ENCODE results near the gene CAND1. TPM values are rescaled to one million over a fixed set of nuclear protein-coding genes. Genes with fewer than 3 reads are reported as not detected.
"Not testable (repeated sequence)": the region's sequence is repeated elsewhere in the genome, so short reads cannot be mapped to it uniquely, and the experiment has no call there.

CAND1 gene
- total RNA-seq, 2 experiments from 2014 or later: 145 to 152 TPM

DNA sequence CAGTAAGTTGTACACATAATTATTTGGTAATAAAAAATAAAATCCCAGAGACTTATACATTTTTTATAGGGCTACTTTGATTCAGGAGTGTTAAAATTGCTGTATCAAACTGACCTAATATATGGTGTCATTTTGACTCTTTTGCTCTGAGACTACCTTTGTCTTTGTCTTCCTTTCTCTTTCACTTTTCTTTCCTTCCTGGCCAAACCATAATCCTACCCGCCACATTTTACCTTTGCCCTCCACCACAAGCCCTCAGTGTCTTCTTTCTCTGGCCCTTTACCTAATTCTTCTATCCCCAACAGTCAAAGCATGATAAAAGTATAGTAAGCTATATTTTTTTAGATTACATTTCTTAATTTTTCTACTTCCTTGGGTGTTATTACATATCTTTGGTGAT, 62.0 kb downstream of the CAND1 start:
- POLR2A ChIA-PET: interaction anchor here (0.6 kb wide), 1 partner anchor 317 kb away, joined by 3 read pairs; the partner anchor contains the start of gene DYRK2
- DNase-seq (no peak), ATAC-seq (ENCODE audit: low read depth) (peak; percentile 74)
- Mint-ChIP-seq H3K4me3 (peak overlapping the region; percentile 42), H3K9me3 (peaks cover 2% of the 10 kb centered on the region), H3K27me3 (no peaks in the 10 kb centered on the region), H3K36me3 (peaks cover 9% of the 10 kb centered on the region), H3K4me1 (peaks cover 4% of the 10 kb centered on the region), H3K27ac (peak overlapping the region; percentile 69)

DNA sequence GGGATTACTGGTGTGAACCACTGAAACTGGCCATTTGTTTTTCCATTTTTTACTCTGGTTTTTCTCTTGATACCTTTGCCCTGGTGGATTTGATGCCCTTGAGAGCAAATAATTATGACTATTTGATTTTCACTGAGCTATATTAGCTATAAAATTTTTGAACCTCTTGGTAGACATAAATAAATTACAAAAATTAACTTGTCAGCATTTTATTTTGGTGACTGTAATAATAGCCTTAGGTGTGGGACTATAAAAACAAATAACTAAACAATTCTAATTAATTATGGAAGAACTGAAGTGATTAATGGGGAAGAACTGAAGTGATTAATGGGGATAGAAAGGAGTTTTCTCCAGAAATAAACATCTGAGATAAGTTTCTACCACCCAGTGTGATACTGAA, 62.7 kb downstream of the CAND1 start:
- Mint-ChIP-seq H3K4me3 (no peak overlapping the region), H3K36me3 (peaks cover 9% of the 10 kb centered on the region), H3K9me3 (peaks cover 2% of the 10 kb centered on the region), H3K27ac (no peak overlapping the region), H3K27me3 (no peaks in the 10 kb centered on the region), H3K4me1 (peaks cover 4% of the 10 kb centered on the region)
- POLR2A ChIA-PET: interaction anchor here (0.6 to 0.8 kb wide), 2 partner anchors 317 to 502 kb away, joined by 3 to 4 read pairs; partner anchors contain the start of gene DYRK2
- DNase-seq: no peak
- ATAC-seq (ENCODE audit: low read depth): no peak

- H3K4me1 Mint-ChIP-seq: peaks cover 4% of the 10 kb centered on the region
- H3K27me3 Mint-ChIP-seq: no peaks in the 10 kb centered on the region
- no peak overlapping the region for H3K4me3 Mint-ChIP-seq
- POLR2A ChIA-PET: no interaction called here
- no peak overlapping the region for H3K27ac Mint-ChIP-seq
- DNase-seq: no peak
- peaks cover 20% of the 10 kb centered on the region for H3K36me3 Mint-ChIP-seq
- no peak for ATAC-seq (ENCODE audit: low read depth)
- H3K9me3 Mint-ChIP-seq: peaks cover 8% of the 10 kb centered on the region
These were observed 64.5 kb downstream of the CAND1 start for GRCh38 chr12:67333649-67334048.

DNA sequence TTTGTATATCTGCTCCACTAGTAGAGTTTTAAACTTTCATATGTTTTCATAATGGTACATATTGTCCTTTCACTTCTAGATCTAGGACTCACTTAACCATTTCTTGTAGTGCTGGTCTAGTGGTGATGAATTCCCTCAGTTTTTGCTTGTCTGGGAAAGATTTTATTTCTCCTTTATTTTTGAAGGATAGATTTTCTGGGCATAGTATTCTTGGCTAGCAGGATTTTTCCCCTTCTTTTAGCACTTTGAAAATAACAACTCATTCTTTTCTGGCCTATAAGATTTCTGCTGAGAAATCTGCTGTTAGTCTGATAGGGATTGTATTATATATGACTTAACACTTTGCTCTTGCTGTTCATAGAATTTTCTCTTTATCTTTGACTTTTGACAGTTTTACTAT, 69.3 kb downstream of the CAND1 start:
- no peaks in the 10 kb centered on the region for H3K4me1 Mint-ChIP-seq
- no peaks in the 10 kb centered on the region for H3K27me3 Mint-ChIP-seq
- no peak for DNase-seq
- H3K4me3 Mint-ChIP-seq: no peak overlapping the region
- no peak overlapping the region for H3K27ac Mint-ChIP-seq
- H3K9me3 Mint-ChIP-seq: peaks cover 13% of the 10 kb centered on the region
- peaks cover 38% of the 10 kb centered on the region for H3K36me3 Mint-ChIP-seq
- ATAC-seq (ENCODE audit: low read depth): no peak
- POLR2A ChIA-PET: no interaction called here

DNA sequence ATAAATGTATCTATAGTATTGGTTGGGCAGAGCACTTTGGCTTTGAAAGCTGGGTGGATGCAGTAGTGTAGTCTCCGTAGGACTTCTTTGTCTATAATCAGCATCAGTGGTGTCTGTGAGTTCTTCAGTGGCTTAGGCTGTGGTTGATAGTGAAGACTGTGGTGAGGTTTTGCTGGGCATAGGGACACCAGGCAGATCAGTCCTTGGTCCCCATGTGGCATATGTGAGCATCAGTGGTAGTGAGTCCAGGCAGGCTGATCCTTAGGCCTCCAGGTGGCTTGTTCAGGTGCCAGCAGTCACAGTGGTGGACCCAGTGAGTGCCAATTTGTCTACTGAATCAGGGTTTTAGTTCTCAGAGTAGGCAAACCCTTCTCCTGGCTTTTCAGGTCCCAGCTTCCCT, 70.4 kb downstream of the CAND1 start:
- no peak for ATAC-seq (ENCODE audit: low read depth)
- peaks cover 15% of the 10 kb centered on the region for H3K9me3 Mint-ChIP-seq
- POLR2A ChIA-PET: no interaction called here
- H3K4me3 Mint-ChIP-seq: no peak overlapping the region
- no peak overlapping the region for H3K27ac Mint-ChIP-seq
- no peak for DNase-seq
- peaks cover 39% of the 10 kb centered on the region for H3K36me3 Mint-ChIP-seq
- H3K27me3 Mint-ChIP-seq: no peaks in the 10 kb centered on the region
- no peaks in the 10 kb centered on the region for H3K4me1 Mint-ChIP-seq

GRCh38 chr12:67341086-67341485, 71.9 kb downstream of the CAND1 start:
- H3K27me3 Mint-ChIP-seq; ATAC-seq (ENCODE audit: low read depth); DNase-seq; POLR2A ChIA-PET; H3K4me3 Mint-ChIP-seq; H3K4me1 Mint-ChIP-seq; H3K27ac Mint-ChIP-seq: not testable (repeated sequence)
- Mint-ChIP-seq H3K36me3 (peaks cover 41% of the 10 kb centered on the region), H3K9me3 (peaks cover 18% of the 10 kb centered on the region)

- POLR2A ChIA-PET: no interaction called here
- peaks cover 38% of the 10 kb centered on the region for H3K36me3 Mint-ChIP-seq
- no peak overlapping the region for H3K27ac Mint-ChIP-seq
- no peak for ATAC-seq (ENCODE audit: low read depth)
- no peaks in the 10 kb centered on the region for H3K27me3 Mint-ChIP-seq
- no peaks in the 10 kb centered on the region for H3K4me1 Mint-ChIP-seq
- no peak for DNase-seq
- H3K9me3 Mint-ChIP-seq: peaks cover 16% of the 10 kb centered on the region
- no peak overlapping the region for H3K4me3 Mint-ChIP-seq
These were observed 76.0 kb downstream of the CAND1 start for GRCh38 chr12:67344979-67345710.

DNA sequence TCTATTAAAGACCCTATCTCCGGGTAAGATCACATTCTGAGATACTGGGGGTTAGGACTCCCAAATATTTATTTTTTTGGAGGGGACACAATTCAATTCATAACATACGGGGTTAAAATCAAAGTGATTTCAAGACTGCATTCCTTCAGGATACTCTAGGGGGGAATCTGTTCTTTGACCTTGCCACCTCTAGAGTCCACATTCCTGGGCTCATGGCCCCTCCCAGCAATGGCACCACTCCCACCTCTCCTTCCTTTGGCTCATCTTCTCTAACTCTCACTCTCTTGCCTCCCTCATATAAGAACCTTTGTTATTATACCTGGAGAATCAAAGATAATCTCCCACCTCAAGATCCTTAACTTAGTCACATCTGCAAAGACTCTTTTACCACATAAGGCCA, 79.5 kb downstream of the CAND1 start:
- Mint-ChIP-seq H3K36me3 (peaks cover 24% of the 10 kb centered on the region), H3K4me1 (no peaks in the 10 kb centered on the region), H3K27ac (no peak overlapping the region), H3K27me3 (no peaks in the 10 kb centered on the region), H3K4me3 (no peak overlapping the region), H3K9me3 (peaks cover 16% of the 10 kb centered on the region)
- ATAC-seq (ENCODE audit: low read depth): no peak
- no peak for DNase-seq
- POLR2A ChIA-PET: no interaction called here

DNA sequence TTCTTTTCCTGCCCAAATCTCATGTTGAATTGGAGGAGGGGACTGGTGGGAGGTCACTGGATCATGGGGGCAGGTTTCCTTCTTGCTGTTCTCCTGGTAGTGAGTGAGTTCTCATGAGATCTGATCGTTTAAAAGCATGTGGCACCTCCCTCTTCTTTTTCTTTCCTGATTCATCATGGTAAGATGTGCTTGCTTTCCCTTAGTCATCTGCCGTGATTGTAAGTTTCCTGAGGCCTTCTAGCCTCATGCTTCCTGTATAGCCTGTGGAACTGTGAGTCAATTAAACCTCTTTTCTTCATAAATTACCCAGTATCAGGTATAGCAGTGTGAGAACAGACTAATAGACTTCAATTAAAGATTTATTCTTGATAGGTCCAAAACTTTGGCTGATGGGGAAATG, 83.5 kb downstream of the CAND1 start:
- ATAC-seq (ENCODE audit: low read depth) (no peak), DNase-seq (no peak)
- Mint-ChIP-seq H3K27ac (no peak overlapping the region), H3K4me1 (peaks cover 7% of the 10 kb centered on the region), H3K27me3 (no peaks in the 10 kb centered on the region), H3K36me3 (peaks cover 10% of the 10 kb centered on the region), H3K9me3 (peaks cover 5% of the 10 kb centered on the region), H3K4me3 (no peak overlapping the region)
- POLR2A ChIA-PET: no interaction called here

- peak overlapping the region; percentile 8 for H3K27ac Mint-ChIP-seq
- no peaks in the 10 kb centered on the region for H3K9me3 Mint-ChIP-seq
- no peaks in the 10 kb centered on the region for H3K27me3 Mint-ChIP-seq
- ATAC-seq (ENCODE audit: low read depth) (no peak), DNase-seq (no peak)
- H3K4me1 Mint-ChIP-seq: peaks cover 7% of the 10 kb centered on the region
- POLR2A ChIA-PET: no interaction called here
- no peak overlapping the region for H3K4me3 Mint-ChIP-seq
- peaks cover 4% of the 10 kb centered on the region for H3K36me3 Mint-ChIP-seq
These were observed 85.2 kb downstream of the CAND1 start for GRCh38 chr12:67354322-67354721.

- Mint-ChIP-seq H3K27me3 (no peaks in the 10 kb centered on the region), H3K36me3 (peaks cover 4% of the 10 kb centered on the region), H3K4me1 (peaks cover 7% of the 10 kb centered on the region), H3K9me3 (no peaks in the 10 kb centered on the region), H3K4me3 (no peak overlapping the region), H3K27ac (no peak overlapping the region)
- ATAC-seq (ENCODE audit: low read depth) (no peak), DNase-seq (no peak)
- POLR2A ChIA-PET: interaction anchor here (1.4 kb wide), 1 partner anchor 293 kb away, joined by 4 read pairs; the partner anchor contains the start of gene DYRK2
These were observed 85.8 kb downstream of the CAND1 start for GRCh38 chr12:67354966-67355365.

- Mint-ChIP-seq H3K4me3 (no peak overlapping the region), H3K9me3 (no peaks in the 10 kb centered on the region), H3K27me3 (no peaks in the 10 kb centered on the region), H3K36me3 (peaks cover 6% of the 10 kb centered on the region), H3K27ac (no peak overlapping the region), H3K4me1 (peaks cover 7% of the 10 kb centered on the region)
- DNase-seq (no peak), ATAC-seq (ENCODE audit: low read depth) (peak; percentile 56)
- POLR2A ChIA-PET: interaction anchor here (0.7 to 1.4 kb wide), 3 partner anchors 278 to 294 kb away, joined by 3 to 8 read pairs (median 4); partner anchors contain the start of gene DYRK2
These were observed 86.5 kb downstream of the CAND1 start for GRCh38 chr12:67355428-67356379.

- no peaks in the 10 kb centered on the region for H3K9me3 Mint-ChIP-seq
- no peak overlapping the region for H3K4me3 Mint-ChIP-seq
- no peak overlapping the region for H3K27ac Mint-ChIP-seq
- H3K4me1 Mint-ChIP-seq: peaks cover 7% of the 10 kb centered on the region
- ATAC-seq (ENCODE audit: low read depth): no peak
- no peaks in the 10 kb centered on the region for H3K27me3 Mint-ChIP-seq
- no peak for DNase-seq
- H3K36me3 Mint-ChIP-seq: peaks cover 6% of the 10 kb centered on the region
- POLR2A ChIA-PET: interaction anchor here (0.7 to 1.0 kb wide), 2 partner anchors 277 to 293 kb away, joined by 3 to 8 read pairs; no protein-coding TSS in a partner anchor
These were observed 87.2 kb downstream of the CAND1 start for GRCh38 chr12:67356380-67356774.

Data from activated naive CD8-positive, alpha-beta T cell treated with anti-CD3 and anti-CD28 coated beads, Interleukin-2, amount 10 ng/mL, durations not matched to agents 7 days and 5 days (primary cell).